ENCODE measurements around the gene ROR1.

GRCh38 chr1:63784083-63784482, 10.3 kb downstream of the ROR1 start:
- TF ChIP-seq POLR2A (IDR thresholded peaks at IDR 0.05; ENCODE audit: extremely low read depth, insufficient read length) = no peak
- no peak for TF ChIP-seq CTCF (IDR thresholded peaks at IDR 0.05; ENCODE audit: low read depth, low read length)
- TF ChIP-seq MYC (IDR thresholded peaks at IDR 0.05; ENCODE audit: low read depth, low read length) = no peak
